BLaER1 (cell line): ENCODE data around the gene RFPL4A.
"Not testable (repeated sequence)": the region's sequence is repeated elsewhere in the genome, so short reads cannot be mapped to it uniquely, and the experiment has no call there.

Source experiments
- H3K27ac ChIP-seq: shearing (Covaris generic); formaldehyde crosslinking; 2 replicates; pipeline ENCODE4 v1.8.1; 2022
- H3K27me3 ChIP-seq: shearing (Covaris generic); formaldehyde crosslinking; 2 replicates; pipeline ENCODE4 v1.8.1; 2022
- H3K36me3 ChIP-seq: shearing (Covaris generic); formaldehyde crosslinking; 2 replicates; pipeline ENCODE4 v1.8.1; 2022
- H3K4me1 ChIP-seq: shearing (Covaris generic); formaldehyde crosslinking; 2 replicates; pipeline ENCODE4 v1.8.1; 2022
- H3K4me2 ChIP-seq: shearing (Covaris generic); formaldehyde crosslinking; 2 replicates; pipeline ENCODE4 v1.8.1; 2022
- H3K4me3 ChIP-seq: shearing (Covaris generic); formaldehyde crosslinking; 2 replicates; pipeline ENCODE4 v1.8.1; 2022
- H3K9ac ChIP-seq: shearing (Covaris generic); formaldehyde crosslinking; 2 replicates; pipeline ENCODE4 v1.8.1; 2022
- H3K9me3 ChIP-seq: shearing (Covaris generic); formaldehyde crosslinking; 2 replicates; pipeline ENCODE4 v1.8.1; 2022
- H4K20me1 ChIP-seq: shearing (Covaris generic); formaldehyde crosslinking; 2 replicates; pipeline ENCODE4 v1.8.1; 2022
- Cebpa-rat ChIP-seq: shearing (Covaris generic); IDR thresholded peaks from 2 replicates; pipeline ENCODE4 v1.8.1; 2022

RFPL4A gene

DNA sequence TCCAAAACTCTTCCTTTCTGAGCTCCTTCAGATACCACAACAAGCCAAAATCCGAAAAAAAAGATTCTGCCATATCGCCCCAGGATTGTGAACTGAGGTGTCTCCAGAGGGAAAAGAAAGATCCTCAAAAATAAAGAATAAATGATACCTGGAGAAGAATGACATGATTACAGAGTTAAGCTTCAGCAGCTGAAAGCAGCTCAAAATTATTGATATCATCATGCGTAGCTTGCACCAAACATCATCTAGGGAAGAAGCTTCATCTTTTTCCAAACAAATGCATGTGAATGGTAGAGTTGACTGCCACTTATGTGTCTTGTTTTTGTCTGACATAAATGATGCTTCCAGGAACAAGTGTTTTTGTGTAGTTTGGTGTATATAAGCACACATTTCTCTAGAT is 20.6 kb upstream of the RFPL4A start, which contains the start of gene NLRP9:
TSS of gene NLRP9 (minus strand) at position 101 of the 400 bp plus-strand sequence. CDS start at position 73, 28 bp downstream.
- no peaks in the 10 kb centered on the region for H3K27me3 ChIP-seq
- no peaks in the 10 kb centered on the region for H3K4me1 ChIP-seq
- H3K9me3 ChIP-seq: no peaks in the 10 kb centered on the region
- H3K36me3 ChIP-seq: no peaks in the 10 kb centered on the region
- TF ChIP-seq Cebpa-rat: no peak
- no peak within 1 kb of the TSS for H3K9ac ChIP-seq
- no peak within 1 kb of the TSS for H3K4me3 ChIP-seq
- no peak within 1 kb of the TSS for H3K4me2 ChIP-seq
- H4K20me1 ChIP-seq: no peaks in the 10 kb centered on the region
- H3K27ac ChIP-seq: no peak within 1 kb of the TSS

DNA sequence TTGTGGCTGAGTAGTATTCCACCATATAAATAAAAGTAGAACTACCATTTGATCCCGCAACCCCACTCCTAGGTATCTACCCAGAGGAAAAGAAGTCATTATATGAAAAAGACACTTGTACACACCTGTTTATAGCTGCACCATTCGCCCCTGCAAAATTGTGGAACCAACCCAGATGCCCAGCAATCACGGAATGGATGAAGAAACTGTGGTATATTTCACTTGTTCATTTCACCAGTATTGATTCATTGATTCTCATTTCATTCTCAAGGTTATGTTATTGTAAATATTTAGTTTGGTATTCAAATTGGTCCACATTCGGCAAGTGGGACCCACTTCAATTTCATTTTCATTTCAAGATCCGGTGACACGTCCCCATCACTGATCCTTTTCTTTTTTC is 8.2 kb upstream of the RFPL4A start:
- Histone ChIP-seq H3K9me3 (no peaks in the 10 kb centered on the region), H3K4me2 (no peak overlapping the region), H3K36me3 (no peaks in the 10 kb centered on the region), H3K4me1 (no peaks in the 10 kb centered on the region), H3K9ac (no peak overlapping the region), H3K27me3 (no peaks in the 10 kb centered on the region), H3K4me3 (no peak overlapping the region), H3K27ac (no peak overlapping the region), H4K20me1 (no peaks in the 10 kb centered on the region)
- TF ChIP-seq Cebpa-rat: no peak

DNA sequence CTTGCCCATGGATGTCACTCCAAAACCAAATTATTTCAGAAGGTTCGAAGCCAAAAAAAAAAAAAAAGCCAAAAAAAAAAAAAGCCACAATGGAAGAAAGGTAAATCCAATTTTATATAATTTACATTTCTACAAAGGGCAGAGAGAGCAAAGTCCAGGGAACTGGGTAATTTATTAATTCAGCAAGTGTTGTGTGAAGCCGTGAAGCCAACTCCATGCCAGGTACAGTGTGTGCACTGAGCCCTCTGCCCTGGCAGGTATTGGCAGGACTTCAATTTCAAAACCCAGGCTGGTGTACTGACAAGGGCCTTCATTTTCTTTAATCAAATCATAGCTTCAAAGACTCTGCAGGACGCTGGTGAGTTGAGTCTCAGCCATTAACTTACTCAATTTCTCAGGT is 5.5 kb upstream of the RFPL4A start:
- H3K4me2 ChIP-seq: no peak overlapping the region
- H4K20me1 ChIP-seq: no peaks in the 10 kb centered on the region
- TF ChIP-seq Cebpa-rat: no peak
- no peak overlapping the region for H3K9ac ChIP-seq
- no peaks in the 10 kb centered on the region for H3K27me3 ChIP-seq
- H3K36me3 ChIP-seq: no peaks in the 10 kb centered on the region
- no peaks in the 10 kb centered on the region for H3K4me1 ChIP-seq
- H3K9me3 ChIP-seq: no peaks in the 10 kb centered on the region
- no peak overlapping the region for H3K4me3 ChIP-seq
- H3K27ac ChIP-seq: no peak overlapping the region

DNA sequence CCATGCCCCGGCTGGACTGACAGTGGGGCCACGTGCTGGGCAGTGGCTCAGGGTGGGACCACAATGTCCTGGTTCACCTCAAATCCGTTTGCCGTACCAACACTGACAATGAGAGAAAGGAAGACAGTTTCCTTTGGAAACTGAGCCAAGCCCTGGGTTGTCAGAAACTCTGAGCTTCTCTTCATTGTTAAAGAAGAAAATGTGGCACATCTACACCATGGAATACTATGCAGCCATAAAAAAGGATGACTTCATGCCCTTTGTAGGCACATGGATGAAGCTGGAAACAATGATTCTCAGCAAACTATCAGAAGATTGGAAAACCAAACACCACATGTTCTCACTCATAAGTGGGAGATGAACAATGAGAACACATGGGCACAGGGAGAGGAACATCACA is 2.1 kb upstream of the RFPL4A start:
- not testable (repeated sequence) for H3K9ac ChIP-seq, H3K27me3 ChIP-seq, H3K4me3 ChIP-seq, H3K4me2 ChIP-seq, H4K20me1 ChIP-seq, H3K4me1 ChIP-seq, H3K9me3 ChIP-seq, H3K36me3 ChIP-seq, H3K27ac ChIP-seq

DNA sequence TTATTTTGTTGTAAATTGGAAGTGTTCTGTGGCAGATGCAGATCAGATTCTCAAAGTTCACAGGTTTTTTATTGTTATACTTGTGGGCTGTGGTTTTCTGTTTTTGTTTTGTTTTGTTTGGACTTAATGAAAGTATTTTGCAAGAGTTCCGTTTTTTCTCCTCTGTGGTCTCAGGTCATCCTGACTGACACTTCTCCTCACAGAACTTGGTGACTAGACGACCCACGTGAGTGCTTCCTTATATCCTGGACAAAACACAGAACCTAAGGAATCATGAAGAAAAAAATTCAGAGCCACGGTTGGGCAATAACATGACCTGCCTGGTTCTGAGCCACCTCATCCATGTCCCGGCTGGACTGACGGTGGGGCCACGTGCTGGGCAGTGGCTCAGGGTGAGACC is 7.6 kb downstream of the RFPL4A start:
- no peak overlapping the region for H3K4me3 ChIP-seq
- no peak overlapping the region for H3K27ac ChIP-seq
- no peaks in the 10 kb centered on the region for H3K4me1 ChIP-seq
- TF ChIP-seq Cebpa-rat: no peak
- no peaks in the 10 kb centered on the region for H3K36me3 ChIP-seq
- H3K9me3 ChIP-seq: no peaks in the 10 kb centered on the region
- no peak overlapping the region for H3K9ac ChIP-seq
- H3K27me3 ChIP-seq: no peaks in the 10 kb centered on the region
- no peak overlapping the region for H3K4me2 ChIP-seq
- no peaks in the 10 kb centered on the region for H4K20me1 ChIP-seq

DNA sequence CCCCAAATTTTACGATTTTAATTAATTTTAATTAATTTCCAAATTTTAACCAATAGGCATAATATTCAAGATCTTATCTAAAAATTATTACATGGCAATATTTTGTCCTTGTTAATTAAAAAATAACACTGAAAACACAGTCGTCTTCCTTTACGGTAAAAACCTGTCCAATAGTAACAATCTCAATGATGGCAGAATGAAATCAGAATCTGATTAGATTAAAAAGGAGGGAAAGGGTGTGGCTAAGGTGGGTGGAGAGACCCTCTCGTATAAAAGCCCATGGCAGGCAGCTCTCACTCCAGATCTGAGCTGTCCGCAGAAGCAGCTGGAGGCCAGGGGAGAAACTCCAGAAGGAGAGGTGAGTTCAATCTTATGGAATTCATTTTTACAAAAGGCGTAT is 9.9 kb downstream of the RFPL4A start, which contains the start of gene RFPL4AL1:
TSS of gene RFPL4AL1 (plus strand) at position 301 of the 400 bp plus-strand sequence. CDS start 2,687 bp downstream, outside the sequence.
- H3K4me3 ChIP-seq, H3K9ac ChIP-seq, H3K27me3 ChIP-seq, H3K4me2 ChIP-seq, H3K9me3 ChIP-seq, H3K27ac ChIP-seq, H3K36me3 ChIP-seq, H3K4me1 ChIP-seq, H4K20me1 ChIP-seq: not testable (repeated sequence)

DNA sequence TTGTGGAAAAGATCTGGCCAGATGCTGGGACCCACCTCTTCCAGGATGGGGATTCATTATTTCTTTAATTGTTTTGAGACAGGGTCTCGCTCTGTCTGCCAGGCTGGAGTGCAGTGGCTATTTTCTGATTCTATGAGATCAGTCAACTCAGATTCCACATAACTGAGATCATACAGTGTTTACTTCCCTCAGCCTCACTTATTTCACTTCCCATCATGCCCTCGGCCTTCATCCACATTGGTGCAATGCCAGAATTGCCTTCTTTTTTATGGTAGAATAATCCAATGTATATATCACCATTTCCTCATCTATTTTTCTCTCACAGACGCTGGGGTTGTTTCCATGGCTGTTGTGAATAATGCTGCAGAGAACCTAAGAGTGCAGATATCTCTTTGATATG is 10.7 kb downstream of the RFPL4A start:
- H3K27me3 ChIP-seq, H3K9me3 ChIP-seq, H3K9ac ChIP-seq, H3K36me3 ChIP-seq, H3K4me3 ChIP-seq, H3K4me2 ChIP-seq, H3K4me1 ChIP-seq, H4K20me1 ChIP-seq, H3K27ac ChIP-seq: not testable (repeated sequence)

DNA sequence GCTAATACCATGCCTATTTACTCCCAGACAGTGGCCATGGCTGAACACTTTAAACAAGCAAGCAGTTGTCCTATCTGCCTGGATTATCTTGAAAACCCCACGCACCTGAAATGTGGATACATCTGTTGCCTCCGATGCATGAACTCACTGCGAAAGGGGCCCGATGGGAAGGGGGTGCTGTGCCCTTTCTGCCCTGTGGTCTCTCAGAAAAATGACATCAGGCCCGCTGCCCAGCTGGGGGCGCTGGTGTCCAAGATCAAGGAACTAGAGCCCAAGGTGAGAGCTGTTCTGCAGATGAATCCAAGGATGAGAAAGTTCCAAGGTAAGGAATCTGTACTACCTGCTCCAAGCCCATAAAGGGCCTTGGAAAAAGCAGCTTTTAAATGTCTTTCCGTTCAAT is 18.6 kb downstream of the RFPL4A start:
- Histone ChIP-seq H3K36me3 (no peaks in the 10 kb centered on the region), H3K27me3 (no peaks in the 10 kb centered on the region), H3K9me3 (no peaks in the 10 kb centered on the region), H3K4me1 (no peaks in the 10 kb centered on the region), H4K20me1 (no peaks in the 10 kb centered on the region), H3K4me3 (no peak overlapping the region), H3K4me2 (no peak overlapping the region), H3K9ac (no peak overlapping the region), H3K27ac (no peak overlapping the region)
- TF ChIP-seq Cebpa-rat: no peak

DNA sequence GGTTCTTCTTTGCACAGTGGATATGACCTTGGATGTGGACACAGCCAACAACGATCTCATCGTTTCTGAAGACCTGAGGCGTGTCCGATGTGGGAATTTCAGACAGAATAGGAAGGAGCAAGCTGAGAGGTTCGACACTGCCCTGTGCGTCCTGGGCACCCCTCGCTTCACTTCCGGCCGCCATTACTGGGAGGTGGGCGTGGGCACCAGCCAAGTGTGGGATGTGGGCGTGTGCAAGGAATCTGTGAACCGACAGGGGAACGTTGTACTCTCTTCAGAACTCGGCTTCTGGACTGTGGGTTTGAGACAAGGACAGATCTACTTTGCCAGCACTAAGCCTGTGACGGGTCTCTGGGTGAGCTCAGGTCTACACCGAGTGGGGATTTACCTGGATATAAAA is 19.4 kb downstream of the RFPL4A start:
- Histone ChIP-seq H3K4me2 (no peak overlapping the region), H3K27ac (no peak overlapping the region), H3K9ac (no peak overlapping the region), H3K27me3 (no peaks in the 10 kb centered on the region), H3K9me3 (no peaks in the 10 kb centered on the region), H4K20me1 (no peaks in the 10 kb centered on the region), H3K4me3 (no peak overlapping the region), H3K36me3 (no peaks in the 10 kb centered on the region), H3K4me1 (no peaks in the 10 kb centered on the region)
- no peak for TF ChIP-seq Cebpa-rat

DNA sequence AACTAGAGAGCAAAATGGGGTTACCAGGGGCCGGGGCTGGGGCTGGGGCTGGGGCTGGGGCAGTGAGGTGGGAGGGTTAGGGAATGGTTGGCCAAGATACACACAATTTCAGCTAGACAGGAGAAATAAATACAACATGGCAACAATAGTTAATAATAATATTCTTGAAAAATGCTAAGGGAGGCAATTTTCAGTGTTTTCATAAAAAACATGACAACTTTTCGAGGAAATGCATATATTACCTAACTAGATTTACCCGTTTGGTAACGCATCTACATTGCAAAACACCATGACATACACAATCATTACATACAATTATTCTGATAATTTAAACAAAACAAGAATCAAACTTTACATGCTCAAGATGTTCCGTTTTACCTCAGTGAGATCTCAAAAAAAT is 22.2 kb downstream of the RFPL4A start:
- Histone ChIP-seq H3K4me3 (no peak overlapping the region), H4K20me1 (no peaks in the 10 kb centered on the region), H3K36me3 (no peaks in the 10 kb centered on the region), H3K4me2 (no peak overlapping the region), H3K27ac (no peak overlapping the region), H3K4me1 (no peaks in the 10 kb centered on the region), H3K9ac (no peak overlapping the region), H3K9me3 (no peaks in the 10 kb centered on the region), H3K27me3 (no peaks in the 10 kb centered on the region)
- TF ChIP-seq Cebpa-rat: no peak

DNA sequence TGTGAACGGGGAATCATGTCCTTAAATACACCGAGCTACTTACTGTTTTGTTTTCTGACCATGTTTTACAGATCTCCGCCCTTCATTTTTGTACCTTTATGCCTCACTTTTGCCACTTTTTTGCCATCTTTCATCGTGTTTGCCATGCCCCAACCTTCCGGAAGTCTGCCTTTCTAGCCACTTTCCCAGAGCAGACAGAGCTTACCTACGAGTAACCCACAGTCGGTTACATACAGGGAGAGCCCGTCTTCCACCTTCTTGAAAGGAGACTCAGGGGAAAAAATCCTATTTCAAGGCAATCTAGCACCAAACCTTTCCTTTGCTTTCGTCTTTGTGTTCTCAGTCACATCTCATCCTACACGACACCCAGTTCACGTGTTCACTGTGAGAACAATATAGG is 36.1 kb downstream of the RFPL4A start:
- peaks cover 4% of the 10 kb centered on the region; the same call in 1 of the 2 replicates for H3K9me3 ChIP-seq
- no peaks in the 10 kb centered on the region for H4K20me1 ChIP-seq
- no peak for TF ChIP-seq Cebpa-rat

More for the DNA sequence above, 36.1 kb downstream of the RFPL4A start:
- Histone ChIP-seq H3K36me3 (no peaks in the 10 kb centered on the region), H3K4me3 (no peak overlapping the region), H3K4me2 (no peak overlapping the region), H3K27me3 (no peaks in the 10 kb centered on the region), H3K9ac (no peak overlapping the region), H3K27ac (no peak overlapping the region), H3K4me1 (no peaks in the 10 kb centered on the region)
